Prostate gland (tissue), 2 donors: ENCODE measurements around the gene ULK4.

Source experiments
- POLR2AphosphoS5 ChIP-seq: sonication (generic); formaldehyde crosslinking; IDR thresholded peaks from one replicate; pipeline ENCODE4 v1.6.1; 2017; ENCODE audit warnings: antibody characterized with exemption
- TF ChIP-seq, protein P1 (sequence below), 4 experiments: fragments of 200-600 bp in 2 of 4; fragments of 450-650 bp in 2 of 4; sonication (generic) in 2 of 4; IDR thresholded peaks; 1 replicate in 3 of 4; 2 replicates in 1 of 4; pipeline ENCODE4 v1.5.1; 2016 to 2019; ENCODE audit warnings: antibody characterized with exemption in 4 of 4, mild to moderate bottlenecking in 2 of 4, moderate library complexity in 2 of 4

DNA sequence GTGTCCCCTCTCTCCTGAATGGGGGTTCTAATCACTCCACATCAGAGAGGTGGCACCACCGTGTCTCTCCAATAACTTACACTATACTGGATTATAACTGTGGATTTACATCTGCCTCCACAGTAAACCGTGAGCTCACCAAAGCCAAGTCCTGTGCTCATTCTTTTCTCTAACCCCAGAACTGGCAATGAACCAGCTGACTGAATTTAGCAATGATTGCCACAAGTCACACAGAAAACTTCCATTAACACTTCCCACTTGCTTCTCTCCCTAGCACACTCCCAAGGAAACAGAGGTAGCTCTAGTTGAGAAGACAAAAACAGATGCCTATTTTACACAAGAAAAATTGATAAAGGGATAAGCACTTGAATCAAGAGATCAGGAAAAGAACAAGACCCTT, 361.3 kb downstream of the ULK4 start:
- TF ChIP-seq, protein P1, sequence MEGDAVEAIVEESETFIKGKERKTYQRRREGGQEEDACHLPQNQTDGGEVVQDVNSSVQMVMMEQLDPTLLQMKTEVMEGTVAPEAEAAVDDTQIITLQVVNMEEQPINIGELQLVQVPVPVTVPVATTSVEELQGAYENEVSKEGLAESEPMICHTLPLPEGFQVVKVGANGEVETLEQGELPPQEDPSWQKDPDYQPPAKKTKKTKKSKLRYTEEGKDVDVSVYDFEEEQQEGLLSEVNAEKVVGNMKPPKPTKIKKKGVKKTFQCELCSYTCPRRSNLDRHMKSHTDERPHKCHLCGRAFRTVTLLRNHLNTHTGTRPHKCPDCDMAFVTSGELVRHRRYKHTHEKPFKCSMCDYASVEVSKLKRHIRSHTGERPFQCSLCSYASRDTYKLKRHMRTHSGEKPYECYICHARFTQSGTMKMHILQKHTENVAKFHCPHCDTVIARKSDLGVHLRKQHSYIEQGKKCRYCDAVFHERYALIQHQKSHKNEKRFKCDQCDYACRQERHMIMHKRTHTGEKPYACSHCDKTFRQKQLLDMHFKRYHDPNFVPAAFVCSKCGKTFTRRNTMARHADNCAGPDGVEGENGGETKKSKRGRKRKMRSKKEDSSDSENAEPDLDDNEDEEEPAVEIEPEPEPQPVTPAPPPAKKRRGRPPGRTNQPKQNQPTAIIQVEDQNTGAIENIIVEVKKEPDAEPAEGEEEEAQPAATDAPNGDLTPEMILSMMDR (IDR thresholded peaks at IDR 0.05): no peak
- TF ChIP-seq POLR2AphosphoS5: no peak
